HG02571 (cell line): ENCODE data around the gene C19orf47.
A peak's percentile ranks its signal among the peaks of the same experiment; 100 is the strongest.

Source experiments
- ATAC-seq: cut with Tn5 transposase; IDR thresholded peaks from one replicate; pipeline ENCODE4 v1.9.1; 2021; ENCODE audit warnings: mild to moderate bottlenecking, moderate library complexity; ENCODE audit not compliant: unreplicated experiment

C19orf47 gene

GRCh38 chr19:40321076-40321475 lies 27.1 kb downstream of the C19orf47 start:
- no peak for ATAC-seq

DNA sequence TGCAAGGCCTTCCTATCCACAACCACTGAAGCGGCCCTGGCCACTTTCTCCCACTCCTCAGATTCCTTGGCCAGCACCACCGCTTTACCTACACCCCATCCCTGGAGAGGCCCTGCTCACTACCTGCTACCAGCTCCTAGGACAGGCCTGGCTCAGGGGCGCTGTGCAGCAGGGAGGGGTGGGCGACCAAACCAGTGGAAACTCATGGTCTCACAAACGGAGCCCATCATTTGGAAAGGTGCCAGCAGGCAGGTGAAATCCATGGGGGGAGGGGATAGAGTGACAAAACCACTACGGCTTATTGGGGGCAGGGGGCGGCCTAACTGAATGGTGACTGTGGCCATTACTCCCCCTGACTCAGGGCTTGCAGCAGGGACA lies 27.6 kb downstream of the C19orf47 start:
- no peak for ATAC-seq

GRCh38 chr19:40317338-40317737 lies 30.9 kb downstream of the C19orf47 start:
- ATAC-seq: no peak

GRCh38 chr19:40315812-40316470 lies 32.3 kb downstream of the C19orf47 start:
- ATAC-seq: no peak

DNA sequence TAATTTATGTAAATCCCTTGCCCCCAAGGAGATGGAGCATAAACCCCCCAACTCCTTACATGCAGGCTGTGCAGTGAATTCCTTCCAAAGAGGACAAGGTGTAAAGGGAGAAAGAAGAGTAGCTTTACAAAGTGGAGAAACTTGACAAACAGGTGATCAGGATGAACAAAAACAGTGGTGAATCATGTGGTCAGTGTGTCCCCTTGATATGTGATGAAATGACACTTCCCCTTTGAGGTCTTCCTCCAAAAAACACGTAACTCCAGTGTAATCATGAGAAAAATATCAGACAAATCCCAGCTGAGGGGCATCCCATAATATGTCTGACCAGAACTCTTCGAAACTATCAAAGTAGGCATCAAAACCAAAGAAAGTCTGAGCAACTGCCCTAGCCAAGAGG lies 33.5 kb downstream of the C19orf47 start:
- no peak for ATAC-seq

DNA sequence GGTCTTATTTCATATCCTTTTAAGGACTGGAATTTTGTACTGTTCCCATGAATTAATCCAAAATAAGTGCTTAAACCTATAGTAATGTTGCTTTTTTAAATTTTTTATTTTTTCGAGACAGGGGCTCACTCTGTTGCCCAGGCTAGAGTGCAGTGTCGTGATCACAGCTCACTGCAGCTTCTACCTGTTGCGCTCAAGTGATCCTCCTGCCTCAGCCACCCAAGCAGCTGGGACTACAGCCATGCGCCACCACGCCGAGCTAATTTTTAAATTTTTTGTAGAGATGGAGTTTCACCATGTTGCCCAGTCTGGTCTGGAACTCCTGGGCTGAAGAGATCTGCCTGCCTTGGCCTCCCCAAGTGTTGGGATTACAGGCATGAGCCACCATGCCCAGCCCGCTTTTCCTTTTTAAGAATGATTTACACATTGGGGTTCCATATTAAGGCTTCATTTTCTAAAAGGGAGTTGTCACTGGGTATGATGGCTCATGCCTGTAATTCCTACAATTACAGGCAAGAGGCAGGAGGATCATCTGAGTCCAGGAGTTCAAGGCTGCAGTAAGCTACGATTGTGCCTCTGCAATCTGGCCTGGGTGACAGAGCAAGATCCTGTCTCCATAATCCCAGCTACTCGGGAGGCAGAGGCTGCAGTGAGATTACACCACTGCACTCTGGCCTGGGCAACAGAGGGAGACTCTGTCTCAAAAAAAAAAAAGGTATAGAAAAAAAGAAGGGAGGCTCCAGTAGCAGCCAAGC lies 34.8 kb downstream of the C19orf47 start:
- ATAC-seq: no peak

DNA sequence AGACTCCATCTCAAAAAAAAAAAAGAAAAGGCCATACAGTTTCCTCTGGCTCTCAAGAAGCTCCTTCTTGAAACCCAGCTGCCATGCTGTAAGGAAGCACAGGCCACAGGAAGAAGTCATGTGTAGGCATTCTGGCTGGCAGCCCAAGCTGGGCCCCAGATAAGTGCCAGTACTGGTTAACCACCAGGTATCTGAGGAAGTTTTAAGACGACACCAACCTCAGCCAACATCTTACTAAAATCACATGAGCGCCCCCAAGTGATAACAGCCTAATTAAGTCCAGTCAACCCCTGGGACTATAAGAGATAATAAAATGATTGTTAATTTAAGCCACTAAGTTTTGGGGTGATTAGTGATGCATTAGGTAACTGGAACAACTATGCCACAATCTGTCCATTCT lies 35.7 kb downstream of the C19orf47 start:
- ATAC-seq: no peak

- ATAC-seq: no peak
Measured at GRCh38 chr19:40309666-40310065, 38.5 kb downstream of the C19orf47 start.

- no peak for ATAC-seq
Measured at GRCh38 chr19:40305403-40305802, 42.8 kb downstream of the C19orf47 start.

- no peak for ATAC-seq
Measured at GRCh38 chr19:40304306-40304705, 43.9 kb downstream of the C19orf47 start.

GRCh38 chr19:40303765-40304164 lies 44.4 kb downstream of the C19orf47 start:
- no peak for ATAC-seq

DNA sequence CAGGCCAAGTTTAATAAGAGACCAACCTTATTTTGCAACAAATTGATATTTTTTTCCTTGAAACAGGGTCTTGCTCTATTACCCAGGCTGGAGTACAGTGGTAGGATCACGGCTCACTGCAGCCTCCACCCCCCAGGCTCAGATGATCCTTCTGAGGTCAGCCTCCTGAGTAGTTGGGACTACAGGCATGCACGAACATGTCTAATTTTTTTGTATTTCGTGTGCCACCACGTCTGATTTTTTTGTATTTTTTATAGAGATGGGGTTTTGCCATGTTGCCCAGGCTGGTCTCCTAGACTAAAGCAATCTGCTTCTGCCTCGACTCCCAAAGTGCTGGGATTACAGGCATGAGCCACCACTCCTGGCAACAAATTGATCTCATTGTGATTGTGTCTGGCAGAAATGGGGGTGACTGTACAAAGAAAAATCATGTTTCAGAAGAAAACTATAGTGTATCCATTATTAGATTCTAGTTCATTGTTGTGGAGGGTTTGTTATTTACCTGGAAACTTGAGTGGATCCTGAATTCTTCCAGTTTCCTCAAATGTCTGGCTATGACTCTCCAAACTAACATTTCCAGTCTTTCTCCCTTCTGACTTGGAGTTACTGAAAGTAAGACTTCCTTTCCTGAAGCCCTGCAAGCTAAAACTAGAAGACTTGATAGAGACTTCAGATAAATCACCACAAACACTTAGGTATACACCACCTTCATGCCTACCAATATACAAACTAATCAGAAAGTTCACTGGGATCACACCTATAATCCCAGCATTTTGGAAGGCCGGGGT lies 45.8 kb downstream of the C19orf47 start:
- no peak for ATAC-seq

GRCh38 chr19:40300668-40301067 lies 47.5 kb downstream of the C19orf47 start:
- no peak for ATAC-seq

- ATAC-seq: no peak
Measured at GRCh38 chr19:40298026-40298425, 50.2 kb downstream of the C19orf47 start.

DNA sequence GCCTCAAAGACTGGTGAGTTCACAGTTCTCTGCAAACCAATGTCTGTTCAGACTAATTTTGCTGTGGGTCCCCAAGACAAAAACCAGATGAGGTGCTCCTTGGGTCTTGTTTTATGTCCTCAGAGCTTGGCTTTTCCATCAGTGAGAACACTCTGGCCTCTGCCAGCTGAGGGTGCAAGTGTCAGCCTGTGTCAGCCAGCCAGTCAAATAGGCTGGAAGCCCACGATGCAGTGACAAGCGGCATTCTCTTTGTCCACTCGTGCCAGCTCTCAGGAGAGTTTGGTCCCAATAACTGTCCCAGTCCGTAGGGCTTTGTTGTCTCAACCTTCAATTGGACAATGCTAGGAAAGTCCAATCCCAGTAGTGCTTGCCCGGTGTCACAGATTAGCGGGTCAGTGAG lies 53.6 kb downstream of the C19orf47 start:
- ATAC-seq: no peak

DNA sequence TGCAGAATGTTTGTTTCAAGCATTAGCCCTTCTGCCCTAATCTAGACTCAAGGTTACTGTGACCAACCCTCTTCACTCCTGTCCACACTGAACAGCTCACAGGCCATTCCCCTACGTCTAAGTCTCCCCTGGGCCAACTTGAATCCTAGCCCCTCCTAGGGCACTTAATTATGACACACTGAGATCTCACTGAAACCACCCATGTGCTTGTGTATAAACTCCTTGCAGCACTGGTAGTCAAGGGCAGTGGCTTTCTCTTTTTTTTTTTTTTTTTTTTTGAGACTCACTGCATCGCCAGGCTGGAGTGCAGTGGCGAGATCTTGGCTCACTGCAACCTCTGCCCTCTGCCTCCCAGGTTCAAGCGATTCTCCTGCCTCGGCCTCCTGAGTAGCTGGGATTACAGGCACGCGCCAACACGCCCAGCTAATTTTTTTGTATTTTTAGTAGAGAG lies 61.2 kb downstream of the C19orf47 start:
- ATAC-seq: no peak

- ATAC-seq: no peak
Measured at GRCh38 chr19:40286235-40286970, 61.8 kb downstream of the C19orf47 start.

- peak; percentile 82 for ATAC-seq
Measured at GRCh38 chr19:40285353-40286234, 62.6 kb downstream of the C19orf47 start.

DNA sequence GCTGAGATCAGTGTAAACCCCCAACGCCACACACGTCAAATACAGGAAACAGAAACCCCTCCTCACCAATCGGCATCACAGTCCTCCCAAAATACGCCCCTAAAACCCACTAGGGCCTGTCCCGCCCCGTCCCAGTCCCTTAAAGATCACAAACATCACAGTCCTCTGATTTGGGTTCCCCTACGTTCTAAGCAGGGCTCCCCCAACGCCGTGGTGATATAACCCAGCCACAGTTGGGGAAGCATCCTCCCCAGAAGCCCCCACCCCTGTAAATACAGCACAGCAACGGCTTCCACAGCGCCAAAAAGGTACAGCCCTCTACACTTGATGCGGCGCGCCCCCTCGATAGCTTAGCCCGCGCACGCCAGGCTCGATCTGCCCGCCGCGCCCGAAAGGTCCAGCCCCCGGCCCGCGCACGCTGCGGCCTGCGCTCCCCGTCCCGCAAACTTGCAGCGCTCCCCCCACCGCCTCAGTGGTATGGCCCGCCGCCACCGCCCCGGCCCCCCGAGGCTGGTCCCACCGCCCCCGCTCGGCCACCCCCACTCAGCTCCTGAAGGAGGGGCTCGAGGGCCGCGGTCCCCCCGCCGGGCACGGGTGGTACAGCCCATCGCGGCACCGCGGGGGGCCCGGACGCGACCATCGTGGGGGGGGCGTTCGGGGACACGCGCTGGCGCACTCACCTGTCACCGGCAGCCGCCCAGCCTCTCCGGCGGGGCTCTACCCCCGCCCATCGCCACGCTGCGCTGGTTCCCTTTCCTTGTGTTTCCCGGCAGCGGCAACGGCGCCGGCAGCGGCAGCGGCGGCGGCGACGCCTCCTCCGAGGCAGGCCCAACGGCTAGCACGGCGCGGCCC lies 63.5 kb downstream of the C19orf47 start, which contains the start of gene AKT2:
AKT2 (minus strand) TSS at position 845 of the 852 bp plus-strand sequence. CDS start 20,078 bp downstream, outside the sequence.
- peak; percentile 28 for ATAC-seq
